LNCaP clone FGC (cell line): ENCODE measurements around the gene RPP14.
A peak's percentile ranks its signal among the peaks of the same experiment; 100 is the strongest.

Experiments
- DNase-seq: peaks from one replicate; pipeline ENCODE4 v3.0.0-alpha.2; 2011; ENCODE audit warnings: low read depth
- H3K4me3 ChIP-seq: 2 replicates; pipeline ENCODE4 v1.5.1; 2011; ENCODE audit warnings: mild to moderate bottlenecking, low read depth, low read length, control low read depth
- TF ChIP-seq, protein P1 (sequence below): IDR thresholded peaks from 2 replicates; pipeline ENCODE4 v1.5.1; 2012; ENCODE audit warnings: mild to moderate bottlenecking; ENCODE audit not compliant: control insufficient read depth, insufficient read depth; ENCODE audit errors: extremely low read depth

The RPP14 gene

DNA sequence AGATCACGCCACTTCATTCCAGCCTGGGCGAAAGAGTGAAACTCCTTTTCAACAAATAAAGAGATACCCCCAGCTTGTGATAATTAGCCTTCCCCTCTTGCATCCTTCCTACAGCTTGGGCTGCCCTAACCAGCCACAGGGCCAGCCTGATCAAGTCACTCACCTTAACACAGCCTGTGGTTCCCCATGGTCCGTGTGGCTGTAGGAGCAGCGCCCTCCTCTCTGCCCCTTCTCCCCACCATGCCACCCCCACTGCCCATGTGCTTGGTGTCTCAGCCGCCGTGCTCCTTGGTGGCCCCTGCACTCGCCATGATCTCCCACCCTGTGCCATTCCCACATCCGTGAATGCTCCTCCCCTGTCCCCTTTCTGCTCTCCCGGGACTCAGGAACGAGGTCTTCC, 13.2 kb upstream of the RPP14 start:
- DNase-seq = no peak
- TF ChIP-seq, protein P1, sequence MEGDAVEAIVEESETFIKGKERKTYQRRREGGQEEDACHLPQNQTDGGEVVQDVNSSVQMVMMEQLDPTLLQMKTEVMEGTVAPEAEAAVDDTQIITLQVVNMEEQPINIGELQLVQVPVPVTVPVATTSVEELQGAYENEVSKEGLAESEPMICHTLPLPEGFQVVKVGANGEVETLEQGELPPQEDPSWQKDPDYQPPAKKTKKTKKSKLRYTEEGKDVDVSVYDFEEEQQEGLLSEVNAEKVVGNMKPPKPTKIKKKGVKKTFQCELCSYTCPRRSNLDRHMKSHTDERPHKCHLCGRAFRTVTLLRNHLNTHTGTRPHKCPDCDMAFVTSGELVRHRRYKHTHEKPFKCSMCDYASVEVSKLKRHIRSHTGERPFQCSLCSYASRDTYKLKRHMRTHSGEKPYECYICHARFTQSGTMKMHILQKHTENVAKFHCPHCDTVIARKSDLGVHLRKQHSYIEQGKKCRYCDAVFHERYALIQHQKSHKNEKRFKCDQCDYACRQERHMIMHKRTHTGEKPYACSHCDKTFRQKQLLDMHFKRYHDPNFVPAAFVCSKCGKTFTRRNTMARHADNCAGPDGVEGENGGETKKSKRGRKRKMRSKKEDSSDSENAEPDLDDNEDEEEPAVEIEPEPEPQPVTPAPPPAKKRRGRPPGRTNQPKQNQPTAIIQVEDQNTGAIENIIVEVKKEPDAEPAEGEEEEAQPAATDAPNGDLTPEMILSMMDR = no peak
- no peak overlapping the region for H3K4me3 ChIP-seq

DNA sequence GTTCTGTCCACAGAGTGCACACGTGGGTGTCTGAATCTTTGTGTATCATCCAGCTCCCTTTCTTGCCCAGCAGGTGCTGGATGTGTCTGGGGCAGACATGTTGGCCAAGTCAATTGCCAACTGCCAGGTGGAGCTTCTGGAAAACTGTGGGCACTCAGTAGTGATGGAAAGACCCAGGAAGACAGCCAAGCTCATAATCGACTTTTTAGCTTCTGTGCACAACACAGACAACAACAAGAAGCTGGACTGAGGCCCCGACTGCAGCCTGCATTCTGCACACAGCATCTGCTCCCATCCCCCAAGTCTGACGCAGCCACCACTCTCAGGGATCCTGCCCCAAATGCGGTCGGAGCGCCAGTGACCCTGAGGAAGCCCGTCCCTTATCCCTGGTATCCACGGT, 12.5 kb upstream of the RPP14 start:
- DNase-seq = no peak
- TF ChIP-seq, protein P1 = no peak
- H3K4me3 ChIP-seq = no peak overlapping the region

DNA sequence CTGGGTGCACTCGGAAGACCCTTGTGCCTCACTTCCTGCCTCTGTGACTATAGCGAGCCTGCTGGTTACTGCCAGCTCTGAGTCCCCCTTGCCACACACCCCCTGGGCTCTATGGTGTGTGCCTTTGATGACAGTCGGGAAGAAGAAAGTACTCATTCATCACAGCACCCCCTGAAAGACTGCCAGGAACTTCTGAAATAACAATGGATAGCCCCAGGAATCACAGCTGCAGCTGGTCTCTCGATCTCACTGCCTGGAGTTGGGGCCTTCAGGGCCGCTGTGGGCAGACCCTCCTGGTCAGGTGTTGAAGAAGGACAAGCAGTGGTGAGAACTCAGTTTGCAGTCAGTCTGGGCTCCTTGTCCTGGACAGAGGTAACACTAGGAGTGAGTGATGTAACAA, 9.8 kb upstream of the RPP14 start:
- TF ChIP-seq, protein P1 = no peak
- no peak for DNase-seq
- H3K4me3 ChIP-seq = no peak overlapping the region

DNA sequence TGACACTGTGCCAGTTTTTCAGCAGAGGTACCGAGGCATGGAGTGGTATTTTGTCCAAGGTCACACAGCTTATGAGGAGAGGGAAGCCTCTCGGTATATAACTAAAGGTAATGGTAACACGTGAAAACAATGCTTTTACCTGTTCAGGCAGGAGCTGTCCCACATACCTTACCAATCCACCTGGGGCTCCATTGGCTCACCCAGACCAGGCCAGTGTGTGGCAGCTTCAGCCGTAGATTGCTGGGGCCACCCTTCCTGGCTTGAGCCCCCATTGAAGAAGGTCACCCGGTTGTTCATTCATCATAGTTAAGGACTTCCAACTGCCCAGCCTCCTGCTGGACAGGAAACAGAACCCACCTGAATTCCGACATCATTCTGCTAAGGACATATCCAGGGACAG, 9.2 kb upstream of the RPP14 start:
- no peak overlapping the region for H3K4me3 ChIP-seq
- TF ChIP-seq, protein P1 = no peak
- DNase-seq = no peak

DNA sequence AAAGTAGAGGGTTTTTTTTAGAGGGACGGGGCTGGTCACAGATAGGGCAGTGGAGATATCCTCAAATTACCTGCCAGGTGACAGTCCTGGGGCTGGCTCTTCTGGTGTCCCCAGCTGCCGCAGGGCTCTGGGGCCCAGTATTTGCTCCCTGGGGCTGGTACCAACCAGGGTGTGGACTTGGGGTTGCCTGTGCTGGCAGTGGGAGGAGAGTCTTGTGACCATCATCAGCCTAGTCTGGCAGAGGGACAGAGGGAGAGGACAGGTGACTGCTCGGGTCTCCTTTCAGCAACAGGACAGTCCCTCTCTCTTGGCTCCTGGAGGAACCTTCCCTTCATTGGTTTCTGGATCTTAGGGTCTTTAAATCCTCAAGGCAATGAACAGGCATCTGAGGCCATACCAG, 7.9 kb upstream of the RPP14 start:
- TF ChIP-seq, protein P1 = no peak
- DNase-seq = no peak
- no peak overlapping the region for H3K4me3 ChIP-seq

DNA sequence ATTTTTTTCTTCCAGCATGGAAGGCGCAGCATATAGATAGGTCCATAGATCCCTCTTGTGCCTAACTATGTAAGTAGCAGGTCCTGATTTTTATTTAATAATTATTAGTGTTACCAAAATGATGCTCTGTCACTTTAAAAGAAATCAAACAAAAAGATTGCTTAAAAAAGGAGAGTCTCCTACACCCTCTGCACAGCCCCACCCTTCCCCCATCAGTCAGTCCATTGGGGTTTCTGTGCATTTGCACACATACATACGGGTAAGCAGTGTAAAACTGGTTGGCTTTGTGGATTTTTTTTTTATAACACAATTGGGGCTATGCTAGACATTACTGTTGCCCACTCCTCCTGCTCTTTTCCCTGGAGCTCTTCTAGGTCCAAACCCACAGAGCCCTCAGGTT, 7.0 kb upstream of the RPP14 start:
- H3K4me3 ChIP-seq = no peak overlapping the region
- TF ChIP-seq, protein P1 = no peak
- DNase-seq = no peak

DNA sequence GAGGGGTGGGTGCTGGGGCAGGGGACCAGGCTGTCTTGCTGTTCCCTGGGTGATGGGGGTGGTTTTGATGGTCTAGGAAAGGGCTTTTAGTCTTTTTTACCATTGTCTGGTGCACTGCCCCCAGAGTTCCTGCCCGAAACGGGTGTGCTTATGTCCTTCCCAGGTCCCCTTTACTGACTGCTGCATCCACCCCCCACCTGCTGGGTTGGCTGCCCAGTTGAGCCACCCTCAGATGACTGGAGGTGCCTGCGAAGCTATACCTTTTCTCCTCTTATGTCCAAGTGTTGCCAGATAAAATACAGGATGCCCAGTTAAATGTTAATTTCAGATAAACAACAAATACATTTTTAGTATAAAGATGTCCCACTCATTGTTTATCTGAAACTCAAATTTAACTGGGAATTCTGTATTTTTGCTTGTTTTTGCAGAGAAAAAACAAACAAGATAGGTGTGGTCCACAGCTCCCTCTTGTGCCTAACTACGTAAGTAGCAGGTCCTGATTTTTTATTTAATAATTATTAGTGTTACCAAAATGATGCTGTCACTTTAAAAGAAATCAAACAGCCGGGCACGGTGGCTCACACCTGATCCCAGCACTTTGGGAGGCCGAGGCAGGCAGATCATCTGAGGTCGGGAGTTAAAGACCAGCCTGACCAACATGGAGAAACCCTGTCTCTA, 6.1 kb upstream of the RPP14 start:
- TF ChIP-seq, protein P1 = peak; percentile 54
- DNase-seq = no peak

More for the DNA sequence above, 6.1 kb upstream of the RPP14 start:
- H3K4me3 ChIP-seq = no peak overlapping the region
